Liver (tissue), 9 donors: ENCODE data around the gene SAA1. TPM values are rescaled to one million over a fixed set of nuclear protein-coding genes. Genes with fewer than 3 reads are reported as not detected.
A peak's percentile ranks its signal among the peaks of the same experiment; 100 is the strongest.

ENCODE experiments used
- DNase-seq: peaks from one replicate; pipeline ENCODE4 v3.0.0-alpha.2; 2017; ENCODE audit warnings: low spot score
- H3K27ac ChIP-seq, 2 donors: one replicate each; pipeline ENCODE4 v1.7.0; 2013; ENCODE audit warnings: inconsistent platforms in 2 of 2, low read length in 2 of 2, control low read depth in 1 of 2, low read depth in 1 of 2, mild to moderate bottlenecking in 1 of 2
- H3K27me3 ChIP-seq, 4 donors: one replicate each; pipeline versions ENCODE4 v1.6.1 to v1.7.0; 2013; ENCODE audit warnings: low read length in 3 of 4, inconsistent platforms in 1 of 4, mild to moderate bottlenecking in 1 of 4, moderate library complexity in 1 of 4; ENCODE audit not compliant: control insufficient read depth in 4 of 4, insufficient read depth in 4 of 4
- H3K36me3 ChIP-seq, 4 donors: one replicate each; pipeline versions ENCODE4 v1.6.1 to v1.7.0; 2013; ENCODE audit warnings: low read length in 3 of 4, mild to moderate bottlenecking in 3 of 4, low read depth in 1 of 4, moderate library complexity in 1 of 4; ENCODE audit not compliant: control insufficient read depth in 4 of 4, insufficient read depth in 3 of 4
- H3K4me1 ChIP-seq, 4 donors: one replicate each; pipeline versions ENCODE4 v1.6.1 to v1.7.0; 2013; ENCODE audit warnings: low read length in 3 of 4, mild to moderate bottlenecking in 3 of 4, moderate library complexity in 1 of 4; ENCODE audit not compliant: control insufficient read depth in 4 of 4, insufficient read depth in 4 of 4
- H3K4me3 ChIP-seq, 3 donors: one replicate each; pipeline versions ENCODE4 v1.6.1 to v1.7.0; 2013; ENCODE audit warnings: low read length in 3 of 3, control low read depth in 1 of 3, low read depth in 1 of 3, mild to moderate bottlenecking in 1 of 3
- H3K9ac ChIP-seq, 2 donors: one replicate each; pipeline ENCODE4 v1.7.0; 2013; ENCODE audit warnings: low read length in 2 of 2, mild to moderate bottlenecking in 2 of 2, moderate library complexity in 2 of 2, control low read depth in 1 of 2, low read depth in 1 of 2
- H3K9me3 ChIP-seq, 4 donors: one replicate each; pipeline versions ENCODE4 v1.6.1 to v1.7.0; 2013; ENCODE audit warnings: low read length in 3 of 4; ENCODE audit not compliant: control insufficient read depth in 4 of 4
- ATF3 ChIP-seq: IDR thresholded peaks from 2 replicates; pipeline ENCODE4 v1.6.1; 2016; ENCODE audit warnings: antibody characterized with exemption
- EGR1 ChIP-seq, 2 donors: IDR thresholded peaks; 2 replicates each; pipeline ENCODE4 v1.6.1; 2016 to 2018; ENCODE audit warnings: antibody characterized with exemption in 2 of 2, low read depth in 2 of 2
- FOXA1 ChIP-seq: IDR thresholded peaks from 2 replicates; pipeline ENCODE4 v1.6.1; 2016; ENCODE audit warnings: antibody characterized with exemption
- FOXA2 ChIP-seq: IDR thresholded peaks from 2 replicates; pipeline ENCODE4 v1.6.1; 2016; ENCODE audit warnings: antibody characterized with exemption
- GABPA ChIP-seq, 2 donors: IDR thresholded peaks in 1 of 2; conservative IDR thresholded peaks in 1 of 2; 2 replicates each; pipeline ENCODE4 v1.6.1; 2016; ENCODE audit warnings: antibody characterized with exemption in 2 of 2, mild to moderate bottlenecking in 1 of 2, moderate library complexity in 1 of 2
- HNF4A ChIP-seq, 2 donors: conservative IDR thresholded peaks; 2 replicates each; pipeline ENCODE4 v1.6.1; 2016; ENCODE audit warnings: antibody characterized with exemption in 2 of 2, mild to moderate bottlenecking in 2 of 2
- HNF4G ChIP-seq: IDR thresholded peaks from 2 replicates; pipeline ENCODE4 v1.6.1; 2016; ENCODE audit warnings: antibody characterized with exemption
- JUND ChIP-seq, 2 donors: IDR thresholded peaks; 2 replicates each; pipeline ENCODE4 v1.6.1; 2016; ENCODE audit warnings: antibody characterized with exemption in 2 of 2
- MAX ChIP-seq: IDR thresholded peaks from 2 replicates; pipeline ENCODE4 v1.6.1; 2016; ENCODE audit warnings: antibody characterized with exemption
- NR2F2 ChIP-seq: IDR thresholded peaks from 2 replicates; pipeline ENCODE4 v1.6.1; 2016; ENCODE audit warnings: antibody characterized with exemption
- RAD21 ChIP-seq, 2 donors: IDR thresholded peaks; 2 replicates each; pipeline ENCODE4 v1.6.1; 2016; ENCODE audit warnings: antibody characterized with exemption in 2 of 2, mild to moderate bottlenecking in 2 of 2
- RXRA ChIP-seq, 2 donors: IDR thresholded peaks; 2 replicates each; pipeline ENCODE4 v1.6.1; 2017 to 2018; ENCODE audit warnings: antibody characterized with exemption in 2 of 2, mild to moderate bottlenecking in 1 of 2
- SP1 ChIP-seq: IDR thresholded peaks from 2 replicates; pipeline ENCODE4 v1.6.1; 2018; ENCODE audit warnings: antibody characterized with exemption, mild to moderate bottlenecking
- TAF1 ChIP-seq: conservative IDR thresholded peaks from 2 replicates; pipeline ENCODE4 v1.6.1; 2016; ENCODE audit warnings: antibody characterized with exemption, mild to moderate bottlenecking
- WGBS: extraction: QIAGEN DNeasy Blood & Tissue Kit; methylation state at CpG from one replicate; pipeline ENCODE4 v1.1.7; 2013; 5-methylcytosine and 5-hydroxymethylcytosine counted together
- polyA plus RNA-seq, 2 donors: library from polyadenylated mRNA; stranded (reverse) in 1 of 2; unstranded in 1 of 2; fragments of 200-250 nt in 1 of 2; fragments of >200 nt in 1 of 2; fragmentation: Nextera tagmentation in 1 of 2; extraction: Ambion mirVana in 1 of 2; gene quantifications; one replicate each; pipeline versions ENCODE4 v1.2.1 to v1.2.3, GENCODE V29; 2013 to 2015
- total RNA-seq, 2 donors: library from RNA; depleted of rRNA; stranded (reverse); fragments of >200 nt; gene quantifications; one replicate each; pipeline ENCODE4 v1.2.3, GENCODE V29; 2014
- TF ChIP-seq, protein P1 (sequence below): IDR thresholded peaks from 2 replicates; pipeline ENCODE4 v1.6.1; 2016; ENCODE audit warnings: antibody characterized with exemption, mild to moderate bottlenecking
- TF ChIP-seq, protein P2 (sequence below): fragments of 150-350 bp; IDR thresholded peaks from 2 replicates; pipeline ENCODE4 v1.5.1; 2017; ENCODE audit warnings: improper control_type of control experiment, low read depth, low read length; ENCODE audit not compliant: missing input control
- donor health status: healthy.
- donor health status: healthy.
- donor health status: healthy.
- donor health status: healthy.
- donor health status: healthy.

The SAA1 gene
- total and polyA plus RNA-seq, 4 donors = 20.4 to 33,277 (median 21,062) TPM

GRCh38 chr11:18221274-18221876, 44.7 kb upstream of the SAA1 start:
- Histone ChIP-seq H3K27me3 (no peaks in the 10 kb centered on the region), H3K4me3 (no peak overlapping the region), H3K9ac (no peak overlapping the region), H3K9me3 (peaks cover 0 to 5% (median 0%) of the 10 kb centered on the region in 4 donors), H3K36me3 (no peaks in the 10 kb centered on the region), H3K27ac (no peak overlapping the region), H3K4me1 (peaks cover 4 to 19% (median 15%) of the 10 kb centered on the region in 4 donors)
- WGBS = 71% methylated on average over 5 of the region's 5 CpGs
- no peak for DNase-seq
- TF ChIP-seq FOXA1 (no peak), RXRA (IDR thresholded peaks at IDR 0.05) (peak in 1 of 2 donors; percentile 9), HNF4A (conservative IDR thresholded peaks at IDR 0.05) (peak in 1 of 2 donors; percentile 43), RAD21 (IDR thresholded peaks at IDR 0.05) (no peak), ATF3 (no peak), EGR1 (IDR thresholded peaks at IDR 0.05; ENCODE audit: low read depth in 2 of 2) (no peak), FOXA2 (no peak)
- TF ChIP-seq, protein P1, sequence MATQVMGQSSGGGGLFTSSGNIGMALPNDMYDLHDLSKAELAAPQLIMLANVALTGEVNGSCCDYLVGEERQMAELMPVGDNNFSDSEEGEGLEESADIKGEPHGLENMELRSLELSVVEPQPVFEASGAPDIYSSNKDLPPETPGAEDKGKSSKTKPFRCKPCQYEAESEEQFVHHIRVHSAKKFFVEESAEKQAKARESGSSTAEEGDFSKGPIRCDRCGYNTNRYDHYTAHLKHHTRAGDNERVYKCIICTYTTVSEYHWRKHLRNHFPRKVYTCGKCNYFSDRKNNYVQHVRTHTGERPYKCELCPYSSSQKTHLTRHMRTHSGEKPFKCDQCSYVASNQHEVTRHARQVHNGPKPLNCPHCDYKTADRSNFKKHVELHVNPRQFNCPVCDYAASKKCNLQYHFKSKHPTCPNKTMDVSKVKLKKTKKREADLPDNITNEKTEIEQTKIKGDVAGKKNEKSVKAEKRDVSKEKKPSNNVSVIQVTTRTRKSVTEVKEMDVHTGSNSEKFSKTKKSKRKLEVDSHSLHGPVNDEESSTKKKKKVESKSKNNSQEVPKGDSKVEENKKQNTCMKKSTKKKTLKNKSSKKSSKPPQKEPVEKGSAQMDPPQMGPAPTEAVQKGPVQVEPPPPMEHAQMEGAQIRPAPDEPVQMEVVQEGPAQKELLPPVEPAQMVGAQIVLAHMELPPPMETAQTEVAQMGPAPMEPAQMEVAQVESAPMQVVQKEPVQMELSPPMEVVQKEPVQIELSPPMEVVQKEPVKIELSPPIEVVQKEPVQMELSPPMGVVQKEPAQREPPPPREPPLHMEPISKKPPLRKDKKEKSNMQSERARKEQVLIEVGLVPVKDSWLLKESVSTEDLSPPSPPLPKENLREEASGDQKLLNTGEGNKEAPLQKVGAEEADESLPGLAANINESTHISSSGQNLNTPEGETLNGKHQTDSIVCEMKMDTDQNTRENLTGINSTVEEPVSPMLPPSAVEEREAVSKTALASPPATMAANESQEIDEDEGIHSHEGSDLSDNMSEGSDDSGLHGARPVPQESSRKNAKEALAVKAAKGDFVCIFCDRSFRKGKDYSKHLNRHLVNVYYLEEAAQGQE = no peak

DNA sequence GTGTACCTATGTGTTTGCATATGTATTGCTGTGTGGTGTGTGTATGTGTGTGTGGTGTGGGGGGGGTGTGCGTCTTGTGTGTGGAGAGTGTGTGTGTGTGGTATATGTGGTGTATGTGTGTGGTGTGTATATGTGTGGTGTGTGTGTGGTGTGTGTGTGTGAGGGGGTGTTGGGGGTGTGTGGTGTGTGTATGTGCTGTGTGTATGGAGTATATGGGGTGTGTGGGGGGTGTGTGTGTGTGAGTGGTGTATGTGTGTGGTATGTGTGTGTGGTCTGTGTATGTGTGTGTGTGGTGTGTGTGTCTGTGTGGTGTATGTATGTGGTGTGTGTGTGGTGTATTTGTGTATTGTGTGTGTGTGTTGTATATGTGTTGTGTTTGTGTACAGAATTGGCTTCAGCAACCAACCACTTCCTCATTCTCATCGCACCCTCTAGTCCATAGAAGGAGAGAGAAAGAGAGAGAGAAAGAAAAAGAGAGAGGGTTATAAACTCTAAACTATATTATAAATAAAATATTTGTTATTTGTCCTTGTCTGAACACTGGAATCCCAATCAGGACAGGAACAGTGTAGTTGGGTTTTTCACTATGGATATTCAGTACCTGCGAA, 43.1 kb upstream of the SAA1 start:
- Histone ChIP-seq H3K9me3 (peaks cover 0 to 5% (median 0%) of the 10 kb centered on the region in 4 donors), H3K27me3 (no peaks in the 10 kb centered on the region), H3K4me1 (peaks cover 4 to 19% (median 15%) of the 10 kb centered on the region in 4 donors), H3K27ac (no peak overlapping the region), H3K9ac (no peak overlapping the region), H3K36me3 (no peaks in the 10 kb centered on the region), H3K4me3 (no peak overlapping the region)
- no peak for TF ChIP-seq TAF1
- TF ChIP-seq, protein P2, sequence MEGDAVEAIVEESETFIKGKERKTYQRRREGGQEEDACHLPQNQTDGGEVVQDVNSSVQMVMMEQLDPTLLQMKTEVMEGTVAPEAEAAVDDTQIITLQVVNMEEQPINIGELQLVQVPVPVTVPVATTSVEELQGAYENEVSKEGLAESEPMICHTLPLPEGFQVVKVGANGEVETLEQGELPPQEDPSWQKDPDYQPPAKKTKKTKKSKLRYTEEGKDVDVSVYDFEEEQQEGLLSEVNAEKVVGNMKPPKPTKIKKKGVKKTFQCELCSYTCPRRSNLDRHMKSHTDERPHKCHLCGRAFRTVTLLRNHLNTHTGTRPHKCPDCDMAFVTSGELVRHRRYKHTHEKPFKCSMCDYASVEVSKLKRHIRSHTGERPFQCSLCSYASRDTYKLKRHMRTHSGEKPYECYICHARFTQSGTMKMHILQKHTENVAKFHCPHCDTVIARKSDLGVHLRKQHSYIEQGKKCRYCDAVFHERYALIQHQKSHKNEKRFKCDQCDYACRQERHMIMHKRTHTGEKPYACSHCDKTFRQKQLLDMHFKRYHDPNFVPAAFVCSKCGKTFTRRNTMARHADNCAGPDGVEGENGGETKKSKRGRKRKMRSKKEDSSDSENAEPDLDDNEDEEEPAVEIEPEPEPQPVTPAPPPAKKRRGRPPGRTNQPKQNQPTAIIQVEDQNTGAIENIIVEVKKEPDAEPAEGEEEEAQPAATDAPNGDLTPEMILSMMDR = no peak
- no peak for TF ChIP-seq FOXA2
- no peak for TF ChIP-seq SP1
- TF ChIP-seq ATF3 = no peak
- TF ChIP-seq RXRA (IDR thresholded peaks at IDR 0.05) = no peak
- TF ChIP-seq JUND (IDR thresholded peaks at IDR 0.05) = no peak
- TF ChIP-seq, protein P1 = no peak
- TF ChIP-seq GABPA (IDR thresholded peaks at IDR 0.05 in 1 of 2, conservative IDR thresholded peaks at IDR 0.05 in 1 of 2) = no peak
- TF ChIP-seq MAX = no peak
- TF ChIP-seq NR2F2 = no peak
- no peak for TF ChIP-seq HNF4G
- TF ChIP-seq FOXA1 = no peak
- TF ChIP-seq EGR1 (IDR thresholded peaks at IDR 0.05; ENCODE audit: low read depth in 2 of 2) = no peak
- DNase-seq = no peak
- WGBS = 94% methylated on average over 3 of the region's 3 CpGs
